ES-I3 (cell line): Measurements from ENCODE around the gene EDAR.

Source experiments
- H3K36me3 ChIP-seq: 2 replicates; pipeline ENCODE4 v1.6.1; 2013; ENCODE audit warnings: mild to moderate bottlenecking, low read length, control low read depth, moderate library complexity; ENCODE audit not compliant: insufficient read depth
- H3K4me1 ChIP-seq: 2 replicates; pipeline ENCODE4 v1.6.1; 2013; ENCODE audit warnings: mild to moderate bottlenecking, control low read depth, low read length; ENCODE audit not compliant: insufficient read depth
- H3K9ac ChIP-seq: 2 replicates; pipeline ENCODE4 v1.6.1; 2013; ENCODE audit warnings: low read depth, mild to moderate bottlenecking, low read length, moderate library complexity
- H3K9me3 ChIP-seq: 2 replicates; pipeline ENCODE4 v1.6.1; 2013; ENCODE audit warnings: mild to moderate bottlenecking, low read length, moderate library complexity; ENCODE audit not compliant: control insufficient read depth, insufficient read depth

The EDAR gene

GRCh38 chr2:108923736-108924579 lies 65.1 kb downstream of the EDAR start:
- H3K9me3 ChIP-seq = no peaks in the 10 kb centered on the region
- H3K36me3 ChIP-seq = no peaks in the 10 kb centered on the region
- H3K4me1 ChIP-seq = peaks cover 4% of the 10 kb centered on the region; the same call in 1 of the 2 replicates
- no peak overlapping the region for H3K9ac ChIP-seq

DNA sequence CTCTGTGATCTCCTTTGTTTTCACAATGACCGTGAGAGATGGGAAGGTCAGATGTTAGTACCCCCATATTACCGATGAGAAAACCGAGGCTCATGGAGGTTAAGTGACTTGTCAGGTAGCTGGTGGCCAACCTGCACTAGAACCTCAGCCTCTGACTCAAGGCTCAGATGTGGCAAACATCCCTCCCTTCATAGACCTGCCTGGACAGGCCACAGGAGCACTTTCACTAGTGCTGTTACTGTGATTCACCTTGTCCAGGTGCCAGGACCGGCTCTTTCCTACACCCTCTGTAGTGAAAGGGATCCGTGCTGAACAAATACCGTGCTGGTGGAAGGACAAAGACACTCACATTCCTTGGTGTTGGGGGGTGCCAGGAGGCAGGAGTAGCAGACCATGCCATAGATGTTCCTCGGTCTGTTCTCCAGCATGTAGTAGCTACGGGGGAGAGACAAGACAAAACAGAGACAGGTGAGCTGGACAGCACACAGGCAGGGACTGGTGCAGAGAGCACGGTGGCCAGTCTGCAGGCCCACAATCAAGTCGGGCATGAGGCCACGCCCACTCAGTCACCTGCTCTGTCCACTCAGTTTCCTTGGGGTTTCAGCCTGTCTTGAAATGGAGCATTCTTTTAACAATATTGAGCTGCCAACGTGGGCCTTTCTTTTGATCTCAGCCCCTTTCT lies 65.9 kb downstream of the EDAR start:
- peaks cover 4% of the 10 kb centered on the region; the same call in 1 of the 2 replicates for H3K4me1 ChIP-seq
- no peaks in the 10 kb centered on the region for H3K36me3 ChIP-seq
- H3K9ac ChIP-seq = no peak overlapping the region
- no peaks in the 10 kb centered on the region for H3K9me3 ChIP-seq

GRCh38 chr2:108922141-108922915 lies 66.7 kb downstream of the EDAR start:
- H3K9me3 ChIP-seq = no peaks in the 10 kb centered on the region
- H3K4me1 ChIP-seq = peaks cover 4% of the 10 kb centered on the region; the same call in 1 of the 2 replicates
- H3K9ac ChIP-seq = no peak overlapping the region
- no peaks in the 10 kb centered on the region for H3K36me3 ChIP-seq

GRCh38 chr2:108921096-108922030 lies 67.7 kb downstream of the EDAR start:
- Histone ChIP-seq H3K4me1 (peaks cover 4% of the 10 kb centered on the region; the same call in 1 of the 2 replicates), H3K9me3 (no peaks in the 10 kb centered on the region), H3K36me3 (no peaks in the 10 kb centered on the region), H3K9ac (no peak overlapping the region)

GRCh38 chr2:108920686-108921085 lies 68.3 kb downstream of the EDAR start:
- H3K9me3 ChIP-seq = no peaks in the 10 kb centered on the region
- H3K4me1 ChIP-seq = peaks cover 4% of the 10 kb centered on the region; the same call in 1 of the 2 replicates
- H3K36me3 ChIP-seq = no peaks in the 10 kb centered on the region
- H3K9ac ChIP-seq = no peak overlapping the region

DNA sequence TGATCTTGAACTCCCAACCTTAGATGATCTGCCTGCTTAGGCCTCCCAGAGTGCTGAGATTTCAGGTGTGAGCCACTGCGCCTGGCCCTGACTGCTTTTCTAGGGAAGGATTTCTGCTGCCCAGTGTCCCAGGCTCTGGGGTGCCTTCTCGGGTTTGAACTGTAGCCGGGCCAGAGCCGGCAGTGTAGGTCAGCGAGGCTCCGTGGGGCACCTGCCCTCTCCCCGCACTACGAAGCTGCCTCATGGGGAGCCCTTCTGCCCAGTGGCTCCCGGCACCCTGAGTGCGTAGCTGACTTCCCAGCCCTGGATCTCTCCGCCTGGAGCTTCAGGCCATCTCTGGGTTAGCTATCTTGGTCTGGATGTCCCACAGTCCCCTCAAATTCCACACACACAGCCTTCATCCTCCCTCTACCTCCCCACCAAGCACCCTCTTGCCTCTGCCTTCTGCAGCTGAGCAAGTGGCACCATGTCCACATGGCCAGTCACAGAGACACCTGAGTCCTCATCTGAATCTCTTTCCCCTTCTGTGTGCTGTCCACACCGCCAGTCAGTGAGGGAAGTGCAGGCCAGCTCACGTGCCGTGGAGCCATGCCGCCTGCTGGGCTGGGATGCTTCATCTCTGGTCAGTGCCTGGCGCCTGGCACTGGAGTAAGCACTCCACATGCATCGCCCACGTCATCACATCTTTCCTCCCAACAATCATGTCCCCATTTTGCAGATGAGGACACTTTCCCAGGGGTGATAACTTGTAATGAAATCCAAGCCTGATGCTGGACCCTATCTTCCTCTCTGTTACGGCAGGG lies 69.2 kb downstream of the EDAR start:
- Histone ChIP-seq H3K9ac (no peak overlapping the region), H3K9me3 (no peaks in the 10 kb centered on the region), H3K4me1 (peaks cover 4% of the 10 kb centered on the region; the same call in 1 of the 2 replicates), H3K36me3 (no peaks in the 10 kb centered on the region)

GRCh38 chr2:108918941-108919341 lies 70.1 kb downstream of the EDAR start:
- Histone ChIP-seq H3K9ac (no peak overlapping the region), H3K4me1 (peaks cover 4% of the 10 kb centered on the region; the same call in 1 of the 2 replicates), H3K9me3 (no peaks in the 10 kb centered on the region), H3K36me3 (no peaks in the 10 kb centered on the region)

DNA sequence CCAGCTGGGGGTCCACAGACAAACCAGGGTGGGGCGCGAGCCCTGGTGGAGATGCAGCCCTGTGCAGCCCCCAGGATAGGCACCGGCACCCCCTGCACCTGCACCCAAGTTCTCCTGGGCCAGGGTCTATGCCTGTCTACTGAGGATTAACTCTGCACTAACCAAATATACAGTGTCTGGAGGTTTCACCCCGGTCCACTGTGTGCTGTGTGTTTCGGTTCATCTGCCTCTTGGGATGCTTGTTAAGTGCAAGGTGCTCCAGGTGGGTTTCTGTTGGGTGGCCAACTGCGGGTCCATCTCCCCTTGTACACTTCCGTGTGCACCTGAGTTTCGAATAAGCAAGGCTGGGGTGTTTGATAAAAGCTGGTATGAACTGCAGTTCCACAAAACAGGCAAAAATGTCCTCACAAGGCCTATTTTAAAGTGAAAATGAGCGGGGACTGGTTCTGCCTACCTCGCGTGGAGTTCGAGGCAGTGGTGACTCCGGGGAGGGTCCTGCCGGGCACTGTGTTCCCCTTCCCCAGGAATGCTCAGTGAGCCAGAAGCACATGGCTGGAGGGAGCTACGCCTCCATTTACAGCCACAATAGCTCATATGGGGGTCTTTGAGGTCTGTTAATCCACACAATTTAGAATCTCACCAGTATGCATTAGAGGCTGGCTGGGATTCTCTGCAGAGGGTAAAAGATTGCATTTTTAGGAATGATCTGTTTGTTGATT lies 70.7 kb downstream of the EDAR start:
- H3K9me3 ChIP-seq = no peaks in the 10 kb centered on the region
- no peaks in the 10 kb centered on the region for H3K36me3 ChIP-seq
- H3K4me1 ChIP-seq = peaks cover 4% of the 10 kb centered on the region; the same call in 1 of the 2 replicates
- H3K9ac ChIP-seq = no peak overlapping the region

GRCh38 chr2:108917526-108917925 lies 71.5 kb downstream of the EDAR start:
- no peaks in the 10 kb centered on the region for H3K4me1 ChIP-seq
- H3K36me3 ChIP-seq = no peaks in the 10 kb centered on the region
- no peak overlapping the region for H3K9ac ChIP-seq
- no peaks in the 10 kb centered on the region for H3K9me3 ChIP-seq

DNA sequence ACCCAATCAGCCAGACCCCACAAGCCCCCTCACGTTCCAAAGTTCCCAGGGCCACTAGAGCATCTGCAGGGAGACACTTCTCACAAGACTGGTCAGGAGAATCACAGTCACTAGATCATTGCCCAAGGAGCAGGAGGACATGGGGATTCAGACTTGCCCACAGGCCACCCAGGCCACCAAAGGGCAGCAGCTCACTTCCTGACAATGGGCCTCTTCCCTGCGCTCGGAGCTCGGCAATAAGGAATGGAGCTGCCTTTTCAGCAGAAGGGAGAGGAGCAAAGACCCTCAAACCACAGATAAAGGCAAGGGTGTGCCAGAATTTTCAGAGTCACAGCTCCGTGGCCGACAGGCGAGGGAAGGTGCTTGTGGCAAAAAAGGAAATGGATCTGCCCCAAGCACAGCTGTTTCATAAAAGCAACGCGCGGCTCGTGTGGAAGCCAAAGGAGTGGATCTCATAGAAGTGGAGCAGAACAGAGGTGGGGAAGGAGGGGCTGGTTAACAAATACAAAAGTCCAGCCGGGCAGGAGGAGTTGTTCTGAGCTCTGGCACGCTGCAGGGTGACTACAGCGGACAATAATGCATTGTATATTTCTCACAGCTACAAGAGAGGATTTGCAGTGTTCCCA lies 72.1 kb downstream of the EDAR start:
- no peaks in the 10 kb centered on the region for H3K9me3 ChIP-seq
- H3K4me1 ChIP-seq = no peaks in the 10 kb centered on the region
- no peak overlapping the region for H3K9ac ChIP-seq
- H3K36me3 ChIP-seq = no peaks in the 10 kb centered on the region

- H3K36me3 ChIP-seq = no peaks in the 10 kb centered on the region
- H3K9me3 ChIP-seq = no peaks in the 10 kb centered on the region
- no peak overlapping the region for H3K9ac ChIP-seq
- no peaks in the 10 kb centered on the region for H3K4me1 ChIP-seq
Observed at GRCh38 chr2:108916122-108916795, 72.8 kb downstream of the EDAR start.

- H3K9me3 ChIP-seq = no peaks in the 10 kb centered on the region
- no peak overlapping the region for H3K9ac ChIP-seq
- H3K4me1 ChIP-seq = no peaks in the 10 kb centered on the region
- H3K36me3 ChIP-seq = no peaks in the 10 kb centered on the region
Observed at GRCh38 chr2:108912629-108912902, 76.5 kb downstream of the EDAR start.
